Uterus (tissue), 2 donors: Measurements from ENCODE around the gene DEK.

Experiments
- POLR2A ChIP-seq, 2 donors: fragments of 450-650 bp; IDR thresholded peaks; one replicate each; pipeline ENCODE4 v1.6.1; 2016; ENCODE audit warnings: antibody characterized with exemption in 2 of 2, mild to moderate bottlenecking in 1 of 2, moderate library complexity in 1 of 2
- TF ChIP-seq, protein P1 (sequence below), 4 experiments: fragments of 200-600 bp in 2 of 4; fragments of 450-650 bp in 2 of 4; sonication (generic) in 2 of 4; IDR thresholded peaks; one replicate each; pipeline ENCODE4 v1.5.1; 2016 to 2019; ENCODE audit warnings: antibody characterized with exemption in 4 of 4, mild to moderate bottlenecking in 2 of 4, moderate library complexity in 1 of 4

DNA sequence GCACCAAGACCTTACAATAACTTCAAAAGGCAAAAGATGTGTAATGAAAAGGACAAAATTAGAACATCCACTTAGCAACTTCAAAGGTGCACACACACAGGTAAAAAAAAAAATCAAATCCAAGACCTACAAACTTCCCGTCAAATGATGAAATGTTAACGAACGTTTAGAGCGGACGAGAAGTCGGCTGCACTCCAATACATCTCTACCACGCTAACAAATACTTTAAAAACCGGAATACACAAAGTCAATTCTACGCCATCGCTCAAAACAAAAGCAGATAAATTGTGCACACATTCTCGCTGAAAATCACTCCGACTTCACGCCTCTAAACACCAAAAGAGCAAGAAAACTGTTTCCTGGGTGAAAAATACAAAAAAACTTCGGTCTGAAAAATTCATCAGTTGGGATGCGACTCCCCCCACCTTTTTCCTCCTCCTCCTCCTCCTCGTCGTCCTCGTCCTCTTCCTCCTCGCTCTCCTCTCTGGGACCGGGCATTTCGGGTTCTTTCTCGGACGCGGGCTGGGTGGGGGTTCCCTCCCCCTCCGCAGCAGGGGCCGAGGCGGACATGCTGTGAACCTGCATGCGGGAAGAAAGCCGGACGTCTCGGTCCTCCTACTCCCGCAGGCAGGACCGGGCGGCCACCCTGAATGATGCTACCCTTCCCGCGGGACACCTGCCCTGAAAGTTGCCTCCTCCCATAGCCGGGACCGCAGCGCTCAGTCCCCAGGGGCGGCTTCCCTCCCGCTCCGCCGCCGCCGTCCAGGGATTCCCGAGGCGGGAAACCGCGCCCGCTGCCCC is 712 bp downstream of the DEK start:
- TF ChIP-seq POLR2A (IDR thresholded peaks at IDR 0.05), result no peak
- TF ChIP-seq, protein P1, sequence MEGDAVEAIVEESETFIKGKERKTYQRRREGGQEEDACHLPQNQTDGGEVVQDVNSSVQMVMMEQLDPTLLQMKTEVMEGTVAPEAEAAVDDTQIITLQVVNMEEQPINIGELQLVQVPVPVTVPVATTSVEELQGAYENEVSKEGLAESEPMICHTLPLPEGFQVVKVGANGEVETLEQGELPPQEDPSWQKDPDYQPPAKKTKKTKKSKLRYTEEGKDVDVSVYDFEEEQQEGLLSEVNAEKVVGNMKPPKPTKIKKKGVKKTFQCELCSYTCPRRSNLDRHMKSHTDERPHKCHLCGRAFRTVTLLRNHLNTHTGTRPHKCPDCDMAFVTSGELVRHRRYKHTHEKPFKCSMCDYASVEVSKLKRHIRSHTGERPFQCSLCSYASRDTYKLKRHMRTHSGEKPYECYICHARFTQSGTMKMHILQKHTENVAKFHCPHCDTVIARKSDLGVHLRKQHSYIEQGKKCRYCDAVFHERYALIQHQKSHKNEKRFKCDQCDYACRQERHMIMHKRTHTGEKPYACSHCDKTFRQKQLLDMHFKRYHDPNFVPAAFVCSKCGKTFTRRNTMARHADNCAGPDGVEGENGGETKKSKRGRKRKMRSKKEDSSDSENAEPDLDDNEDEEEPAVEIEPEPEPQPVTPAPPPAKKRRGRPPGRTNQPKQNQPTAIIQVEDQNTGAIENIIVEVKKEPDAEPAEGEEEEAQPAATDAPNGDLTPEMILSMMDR (IDR thresholded peaks at IDR 0.05), result no peak
